GM12891 (cell line): ENCODE data around the gene PNPLA5.

Experiments
- POLR2A ChIP-seq: IDR thresholded peaks from 2 replicates; pipeline ENCODE4 v1.6.1; 2011; ENCODE audit warnings: low read depth, low read length, control low read depth
- POLR2AphosphoS5 ChIP-seq: IDR thresholded peaks from 2 replicates; pipeline ENCODE4 v1.6.1; 2011; ENCODE audit warnings: low read depth, low read length, control low read depth
- TAF1 ChIP-seq: IDR thresholded peaks from 2 replicates; pipeline ENCODE4 v1.6.1; 2011; ENCODE audit warnings: low read depth, low read length, control low read depth

GRCh38 chr22:43921370-43921769 is 29.6 kb upstream of the PNPLA5 start:
- no peak for TF ChIP-seq POLR2A
- no peak for TF ChIP-seq POLR2AphosphoS5
- TF ChIP-seq TAF1: no peak
